NCI-H1092 (cell line): ENCODE data around the gene CELA2A.
"Not testable (repeated sequence)": the region's sequence is repeated elsewhere in the genome, so short reads cannot be mapped to it uniquely, and the experiment has no call there.

Experiments used
- DNase-seq: peaks from one replicate; lab custom pipeline; 2025; lab: John Stamatoyannopoulos, UW

CELA2A gene

GRCh38 chr1:15501208-15502032 lies 44.9 kb downstream of the CELA2A start:
- DNase-seq, result peak; percentile 65

GRCh38 chr1:15504436-15504835 lies 47.9 kb downstream of the CELA2A start:
- DNase-seq, result no peak

GRCh38 chr1:15506831-15507230 lies 50.3 kb downstream of the CELA2A start:
- DNase-seq, result no peak

DNA sequence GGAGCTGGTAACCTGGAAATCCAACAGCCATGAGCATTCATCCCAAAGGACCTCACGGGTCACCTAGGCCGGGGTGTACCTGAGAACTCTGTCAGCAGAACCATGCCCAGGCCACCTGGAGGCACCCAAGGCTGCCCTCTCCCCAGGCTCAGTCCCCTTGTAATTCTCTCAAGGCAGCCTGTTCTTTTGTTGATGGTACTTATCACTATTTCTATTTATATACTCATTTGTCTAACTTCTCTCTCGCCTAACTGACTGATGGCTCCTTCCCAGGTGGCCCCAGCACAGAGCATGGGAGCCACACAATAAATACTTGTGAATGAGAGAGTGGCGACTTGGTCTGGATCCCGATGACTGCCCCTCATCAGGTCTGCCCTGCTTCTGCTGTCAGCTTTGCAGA lies 50.7 kb downstream of the CELA2A start:
- DNase-seq, result no peak

GRCh38 chr1:15508700-15509487 lies 52.4 kb downstream of the CELA2A start:
- DNase-seq, result no peak

GRCh38 chr1:15509586-15509985 lies 53.1 kb downstream of the CELA2A start:
- DNase-seq, result no peak

DNA sequence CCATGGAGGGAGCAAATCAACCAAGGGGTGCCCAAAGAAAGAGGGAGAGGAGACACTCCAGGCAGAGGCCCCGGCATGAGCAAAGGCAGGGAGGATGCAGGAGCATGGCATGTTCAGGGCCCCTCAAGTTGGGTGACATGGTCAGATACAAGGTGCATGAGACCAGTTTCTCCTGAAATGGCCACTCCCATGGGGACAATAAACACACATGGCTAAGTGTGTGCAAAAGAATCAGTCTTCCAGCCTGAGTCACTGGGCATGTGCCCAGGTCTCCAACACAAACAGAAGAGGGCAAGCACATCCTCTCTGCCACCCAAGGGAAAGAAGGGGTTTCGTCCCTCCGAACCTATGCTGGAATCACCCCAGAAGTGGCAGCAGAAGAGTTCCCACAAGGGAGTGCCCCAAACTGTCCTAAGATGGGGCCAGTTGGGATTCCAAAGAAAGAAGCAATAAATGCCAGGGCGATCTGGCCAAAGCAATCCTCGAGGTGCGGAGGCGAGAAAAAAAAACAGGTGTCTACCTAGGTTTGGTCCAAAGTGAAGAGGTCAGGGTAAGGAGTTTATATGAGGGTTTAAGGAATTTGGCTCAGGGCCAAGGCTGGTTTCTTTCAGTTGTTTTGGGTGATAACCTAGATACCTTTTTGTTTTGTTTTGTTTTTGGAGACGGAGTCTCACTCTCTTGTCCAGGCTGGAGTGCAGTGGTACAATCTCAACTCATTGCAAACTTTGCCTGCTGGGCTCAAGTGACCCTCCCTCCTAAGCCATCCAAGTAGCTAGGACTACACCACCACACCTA lies 54.3 kb downstream of the CELA2A start:
- DNase-seq, result no peak

GRCh38 chr1:15513192-15513591 lies 56.7 kb downstream of the CELA2A start:
- DNase-seq, result no peak

GRCh38 chr1:15513919-15514318 lies 57.4 kb downstream of the CELA2A start:
- no peak for DNase-seq

- DNase-seq, result not testable (repeated sequence)
Measured at GRCh38 chr1:15514557-15514956, 58.0 kb downstream of the CELA2A start.

DNA sequence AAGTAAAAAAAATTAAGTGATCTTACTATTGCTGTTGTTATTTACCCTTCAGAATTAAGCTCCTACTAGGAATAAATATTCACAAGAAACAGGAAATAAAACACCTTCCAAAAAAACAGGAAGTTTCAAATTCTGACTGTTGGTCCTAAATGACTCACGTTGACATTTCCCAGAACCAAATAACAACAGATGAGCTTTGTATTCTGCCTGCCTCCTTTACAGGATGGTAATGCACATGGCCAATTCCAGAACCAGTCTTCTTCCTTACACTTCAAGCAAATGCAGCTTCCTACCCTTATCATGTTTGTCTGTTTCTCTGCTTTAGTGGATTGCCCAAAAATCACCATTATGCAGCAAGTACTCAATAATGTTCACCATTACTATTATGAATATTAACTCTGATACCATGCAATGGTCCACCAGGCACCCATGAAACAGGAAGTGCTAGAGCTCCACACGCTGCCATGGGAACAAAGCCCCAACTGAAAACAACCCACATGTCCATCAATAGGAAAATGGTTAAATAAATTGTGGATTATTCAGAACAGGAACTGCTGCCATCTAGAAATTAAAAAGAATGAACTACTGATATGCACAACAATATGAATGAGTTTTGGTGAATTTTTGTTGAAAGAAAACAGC lies 58.6 kb downstream of the CELA2A start:
- no peak for DNase-seq

- no peak for DNase-seq
Measured at GRCh38 chr1:15519625-15520024, 63.1 kb downstream of the CELA2A start.

GRCh38 chr1:15521206-15521906 lies 64.8 kb downstream of the CELA2A start:
- not testable (repeated sequence) for DNase-seq
